NCI-H2081 (cell line): Measurements from ENCODE around the gene GRIK4.

Source experiments
- DNase-seq, 2 experiments: peaks; one replicate each; lab custom pipeline; 2025; lab: John Stamatoyannopoulos, UW

GRIK4 gene

DNA sequence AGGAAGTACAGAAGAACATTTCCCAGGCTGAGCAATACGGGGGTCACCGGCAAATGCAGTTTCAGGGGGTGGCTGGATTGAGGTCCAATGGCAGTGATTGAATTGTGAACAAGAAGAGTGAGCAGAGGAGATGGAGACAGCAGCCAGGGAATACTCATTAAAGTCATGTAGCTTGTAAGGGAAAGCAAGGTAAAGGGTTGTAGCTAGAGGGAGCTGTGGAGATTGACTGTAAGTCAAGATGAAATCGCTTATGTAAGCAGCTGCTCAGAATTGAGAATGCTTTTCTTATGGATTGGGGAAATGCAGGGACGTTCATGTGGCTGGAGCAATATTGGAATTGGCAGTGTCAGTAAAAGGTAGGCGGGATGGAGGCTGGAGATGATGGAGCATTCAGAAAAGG lies 401.0 kb downstream of the GRIK4 start:
- peak in 1 of 2 experiments; percentile 8 for DNase-seq

DNA sequence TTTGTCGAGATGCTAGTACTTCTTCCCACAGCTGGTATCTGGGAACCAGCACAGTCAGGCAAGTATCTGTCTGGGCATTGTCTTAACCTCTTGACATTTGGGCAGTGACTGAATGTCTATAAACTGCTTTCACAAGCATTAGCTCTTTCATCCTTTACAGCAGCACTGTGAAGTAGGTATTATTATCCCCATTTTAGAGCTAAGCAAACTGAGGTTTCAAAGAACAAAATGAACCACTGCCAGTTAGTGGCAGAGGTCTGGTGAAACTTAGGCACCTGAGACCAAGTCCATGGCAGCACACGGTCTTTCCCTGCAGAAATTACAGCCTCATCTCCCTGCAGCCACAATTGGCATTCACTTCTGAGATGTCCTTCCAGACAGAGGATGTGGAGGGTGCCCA lies 401.4 kb downstream of the GRIK4 start:
- no peak for DNase-seq

DNA sequence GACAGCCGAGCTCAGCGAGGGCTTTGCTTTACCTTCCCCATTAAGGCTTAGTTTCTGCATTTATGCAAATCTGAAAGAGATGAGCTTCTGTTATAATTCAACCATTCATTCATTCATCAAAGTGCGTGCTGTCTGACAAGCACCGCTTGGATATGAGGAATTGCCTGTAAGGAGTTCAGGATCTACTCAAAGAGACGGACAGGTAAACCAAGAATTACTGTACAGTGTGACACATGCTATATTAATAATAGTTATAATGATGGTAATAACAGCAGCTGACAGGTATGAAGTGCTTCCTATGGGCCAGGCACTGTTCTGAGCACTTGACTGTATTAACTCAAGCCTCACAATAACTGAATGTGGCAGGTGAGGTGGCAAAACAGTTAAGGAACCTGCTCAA lies 402.5 kb downstream of the GRIK4 start:
- DNase-seq: no peak

DNA sequence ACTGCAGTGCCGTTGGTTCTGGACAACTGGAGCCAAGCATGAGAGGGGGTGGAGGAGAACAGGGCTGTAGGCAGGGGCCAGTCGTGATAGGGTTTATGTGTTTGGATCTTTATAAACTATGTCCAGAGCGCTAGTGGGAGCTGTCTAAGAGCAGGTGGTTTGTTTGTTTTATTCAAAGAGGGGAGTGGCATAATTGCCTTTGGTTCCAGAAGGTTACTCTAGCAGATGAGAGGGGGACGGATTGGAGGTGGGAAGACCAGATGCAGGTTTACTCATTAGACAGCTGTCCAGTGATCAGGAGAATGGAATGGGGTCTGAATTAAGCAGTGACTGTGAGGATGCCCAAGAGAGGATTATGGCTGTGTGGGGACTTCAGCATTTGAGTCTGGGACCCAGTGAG lies 403.1 kb downstream of the GRIK4 start:
- DNase-seq: no peak

DNA sequence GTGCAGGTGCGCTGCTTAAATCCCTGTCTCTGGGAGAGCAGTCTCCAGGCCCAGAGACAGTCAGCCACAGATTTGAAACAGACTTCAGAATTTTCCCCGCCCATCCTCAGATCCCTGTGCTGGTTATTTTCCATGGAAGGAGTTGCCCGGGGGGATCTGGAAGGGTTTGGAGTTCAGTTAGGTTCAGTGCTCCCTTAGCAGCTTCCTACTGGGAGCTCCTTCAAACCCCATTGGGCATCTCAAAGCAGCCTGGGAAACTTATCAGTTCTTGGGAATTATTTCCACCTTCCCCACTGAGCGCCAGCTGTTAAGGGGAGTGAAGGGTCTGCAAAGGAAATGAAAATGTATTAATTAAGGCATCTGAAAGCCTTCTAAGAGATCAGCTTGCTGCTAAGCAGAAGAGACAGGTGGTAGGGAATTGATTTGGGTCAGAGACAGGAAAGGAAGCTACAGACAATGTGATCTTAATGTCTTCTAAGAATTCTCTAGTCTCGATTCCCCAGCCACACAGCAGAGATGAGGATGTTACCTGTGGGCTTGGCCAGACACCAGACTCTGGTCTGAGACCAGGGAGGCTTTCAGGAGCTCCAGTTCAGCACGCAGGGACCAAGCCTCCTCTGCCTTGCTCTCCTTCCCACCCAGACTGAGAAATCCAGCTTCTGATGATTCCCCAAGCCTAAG lies 406.2 kb downstream of the GRIK4 start:
- no peak for DNase-seq

DNA sequence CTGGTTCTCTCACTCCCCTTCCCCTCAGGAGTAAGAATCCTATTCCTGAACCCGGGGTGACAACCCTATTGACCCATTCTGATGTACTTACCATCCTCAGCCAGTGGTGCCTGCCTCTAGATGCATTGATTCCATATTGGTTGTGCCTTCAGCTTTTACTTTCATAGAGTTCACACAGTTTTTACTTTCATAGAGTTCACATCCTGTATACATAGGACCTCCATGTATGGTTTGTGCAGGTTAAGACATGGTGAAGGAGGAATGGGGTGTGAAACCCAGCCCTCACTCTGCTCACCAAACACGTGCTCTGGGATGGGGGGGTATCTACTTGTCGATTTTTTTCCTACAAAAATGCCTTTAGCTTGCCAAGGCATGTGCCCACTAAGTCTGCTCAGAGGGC lies 406.7 kb downstream of the GRIK4 start:
- DNase-seq: no peak

DNA sequence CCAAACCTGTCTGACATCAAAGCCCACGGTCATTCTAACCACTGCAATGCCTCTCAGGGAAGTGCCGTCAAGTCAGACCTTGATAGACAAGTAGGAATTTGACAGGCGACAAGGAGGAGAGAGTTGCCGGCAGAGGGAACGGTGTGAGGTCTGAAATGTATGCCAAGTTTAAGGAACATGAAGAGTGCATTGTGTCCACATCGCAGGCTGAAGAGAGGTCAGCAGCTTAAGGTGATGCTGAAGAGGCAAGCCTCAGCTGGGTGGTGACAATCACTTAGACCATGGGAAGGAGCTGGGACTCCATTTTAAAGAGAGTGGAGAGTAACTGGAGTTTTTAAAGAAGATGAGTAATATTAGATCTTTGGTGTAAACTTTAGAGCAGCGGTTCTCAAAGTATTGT lies 407.5 kb downstream of the GRIK4 start:
- DNase-seq: no peak

DNA sequence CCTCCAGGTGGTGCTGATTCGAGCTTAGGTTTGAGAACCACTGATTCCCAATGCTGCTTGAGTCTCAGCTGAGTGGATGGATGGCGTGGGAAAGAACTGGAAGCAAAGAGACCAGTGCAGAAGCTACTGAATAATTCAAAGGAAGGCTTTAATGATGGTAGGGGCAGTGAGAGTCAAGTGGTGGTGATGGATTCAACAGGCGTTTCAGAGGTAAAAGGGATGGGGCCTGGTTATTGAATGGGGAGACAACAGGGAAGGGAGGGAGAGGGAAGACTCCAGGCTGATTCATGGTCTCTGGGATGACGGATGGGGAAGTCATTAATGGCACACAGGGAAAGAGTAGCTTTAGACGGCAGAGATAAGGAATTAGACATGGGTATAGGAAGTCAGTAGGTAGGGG lies 408.0 kb downstream of the GRIK4 start:
- no peak for DNase-seq

DNA sequence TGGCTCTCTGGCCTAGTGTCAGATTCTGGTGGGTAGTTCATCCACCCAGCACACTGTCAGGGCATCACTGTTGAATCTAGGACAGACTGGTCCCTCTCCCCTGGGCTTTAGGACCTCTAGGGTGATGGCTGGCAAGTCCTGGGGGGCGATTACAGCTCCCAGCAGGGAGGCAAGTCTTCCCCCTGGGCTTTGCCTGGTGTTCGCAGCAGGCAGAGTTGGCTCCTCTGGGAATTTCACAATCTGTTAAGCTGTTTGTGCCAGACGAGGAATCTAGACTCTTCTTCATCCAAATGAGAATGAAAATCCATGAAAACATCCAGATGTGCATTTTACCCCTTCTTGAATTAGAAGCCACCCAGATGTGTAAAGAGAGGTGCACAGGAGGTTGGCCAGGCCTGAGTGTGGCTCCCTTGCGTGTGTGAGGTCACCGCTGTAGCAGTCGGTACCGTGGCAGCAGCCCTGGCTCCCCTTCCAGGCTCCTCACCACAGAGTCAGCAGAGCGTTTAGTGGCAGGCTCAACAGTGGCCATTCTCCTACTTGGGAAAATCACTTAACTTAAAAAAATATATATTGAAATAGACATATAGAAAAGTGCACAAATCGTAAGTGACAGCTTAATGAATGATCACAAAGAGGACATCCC lies 412.4 kb downstream of the GRIK4 start:
- no peak for DNase-seq

DNA sequence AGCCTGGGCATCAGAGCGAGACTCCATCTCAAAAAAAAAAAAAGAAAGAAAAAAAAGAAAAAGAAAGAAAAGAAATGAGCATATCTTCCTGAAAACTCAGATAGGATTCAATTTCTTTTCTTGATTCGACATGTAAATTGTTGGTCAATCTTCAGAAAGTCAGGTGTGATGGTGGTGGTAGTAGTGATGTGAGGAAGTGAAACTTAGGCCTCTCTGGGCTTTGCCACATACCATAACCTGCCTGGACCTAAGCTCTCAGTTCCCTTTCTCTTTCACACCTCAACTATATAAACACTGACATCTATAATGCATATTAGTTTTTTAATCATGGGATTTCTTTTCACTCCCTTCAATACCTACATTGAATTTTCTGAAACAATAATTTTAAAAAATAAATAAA lies 414.4 kb downstream of the GRIK4 start:
- no peak for DNase-seq

DNA sequence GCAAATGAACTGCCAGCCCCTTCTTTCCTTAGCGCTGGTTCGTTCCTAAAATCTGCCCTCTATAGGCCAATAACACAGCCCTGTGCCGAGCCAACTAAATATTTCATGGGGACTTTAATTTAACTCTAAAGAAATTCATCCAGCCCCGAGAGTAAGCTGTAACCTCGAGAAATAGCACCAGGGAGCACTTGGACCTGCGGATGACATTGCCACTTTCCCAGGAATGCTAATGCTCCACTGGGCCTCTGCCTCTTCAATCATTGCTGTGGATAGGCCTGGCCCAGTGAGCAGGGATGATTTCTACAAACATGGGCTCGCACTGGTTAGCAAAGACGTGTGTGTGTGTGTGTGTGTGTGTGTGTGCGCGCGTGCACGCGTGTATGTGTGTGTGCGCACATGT lies 417.1 kb downstream of the GRIK4 start:
- no peak for DNase-seq

DNA sequence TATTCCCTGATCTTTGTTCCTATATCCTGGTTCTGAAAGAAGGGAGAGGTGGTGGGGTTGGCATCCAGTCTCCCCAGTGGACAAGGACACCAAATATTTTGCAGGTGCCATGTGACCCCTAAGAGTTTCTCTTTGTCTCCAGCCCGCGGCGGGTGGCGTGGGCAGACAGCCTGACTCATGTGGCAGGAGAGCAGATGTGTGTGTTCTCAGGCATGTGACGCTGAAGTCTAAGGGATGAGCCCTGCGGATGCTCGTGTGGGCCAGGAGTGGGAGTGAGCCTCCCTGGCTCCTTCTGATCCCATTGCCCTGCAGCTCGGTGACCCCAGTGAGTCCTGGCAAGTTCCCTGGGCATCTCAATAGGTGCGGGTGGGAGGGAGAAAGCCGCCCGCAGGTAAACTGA lies 417.5 kb downstream of the GRIK4 start:
- no peak for DNase-seq

DNA sequence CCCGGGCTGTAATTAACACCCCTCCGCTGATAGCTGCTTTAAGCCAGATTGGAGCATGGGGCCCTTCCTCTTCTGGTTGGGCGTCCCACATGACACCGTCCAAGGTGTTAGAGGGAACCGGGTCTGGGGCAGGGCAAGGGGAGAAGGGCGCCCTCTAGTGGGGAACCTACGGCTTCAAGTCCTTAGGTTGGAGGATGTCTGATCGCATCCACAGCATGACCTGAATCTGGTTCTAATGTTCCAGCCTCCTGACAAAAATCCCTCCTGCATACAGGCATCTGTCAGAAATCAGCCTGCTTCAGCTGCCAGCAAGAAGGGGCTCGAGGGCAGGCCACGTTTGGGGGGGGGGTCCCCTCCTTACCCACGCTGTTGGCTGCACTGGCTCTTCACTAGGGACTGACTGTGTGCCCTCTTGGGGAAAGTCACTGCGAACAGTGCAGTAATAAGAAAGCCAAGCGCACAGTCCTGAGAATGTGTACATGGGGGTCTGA lies 418.2 kb downstream of the GRIK4 start:
- peak; percentile 38 to 59 for DNase-seq

DNA sequence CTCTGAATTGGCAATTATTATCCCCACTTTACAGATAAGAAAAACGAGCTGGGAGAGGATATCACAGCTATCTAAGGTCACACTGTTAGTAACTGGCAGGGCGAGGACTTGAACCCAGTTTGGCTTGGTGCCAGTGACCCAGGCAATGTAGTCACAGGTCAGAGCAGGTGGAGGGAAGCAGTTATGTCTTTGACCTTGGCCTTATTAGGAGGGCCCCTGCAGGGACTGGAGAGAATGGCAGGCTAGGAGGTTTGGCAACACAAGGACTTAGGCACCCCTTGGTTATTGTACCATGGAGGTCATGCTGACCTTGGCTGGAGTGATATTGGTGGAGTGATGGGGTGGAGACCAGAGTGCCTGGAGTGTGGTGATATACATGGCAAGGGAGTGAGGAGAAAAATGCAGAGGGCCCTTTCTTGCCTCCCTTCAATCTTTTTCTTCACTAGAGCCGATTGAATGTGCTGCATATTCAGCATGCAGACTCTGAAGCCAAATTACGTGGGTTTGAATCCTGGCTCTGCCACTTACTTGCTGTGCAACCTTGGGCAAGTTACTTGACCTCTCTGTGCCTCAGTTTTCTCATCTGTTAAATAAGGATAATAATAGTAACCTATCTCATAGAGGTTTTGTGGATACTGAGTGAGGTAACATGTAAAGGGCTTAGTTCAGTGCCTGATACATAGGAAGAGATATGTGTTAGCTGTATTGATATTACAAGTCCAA lies 419.7 kb downstream of the GRIK4 start:
- DNase-seq: no peak

DNA sequence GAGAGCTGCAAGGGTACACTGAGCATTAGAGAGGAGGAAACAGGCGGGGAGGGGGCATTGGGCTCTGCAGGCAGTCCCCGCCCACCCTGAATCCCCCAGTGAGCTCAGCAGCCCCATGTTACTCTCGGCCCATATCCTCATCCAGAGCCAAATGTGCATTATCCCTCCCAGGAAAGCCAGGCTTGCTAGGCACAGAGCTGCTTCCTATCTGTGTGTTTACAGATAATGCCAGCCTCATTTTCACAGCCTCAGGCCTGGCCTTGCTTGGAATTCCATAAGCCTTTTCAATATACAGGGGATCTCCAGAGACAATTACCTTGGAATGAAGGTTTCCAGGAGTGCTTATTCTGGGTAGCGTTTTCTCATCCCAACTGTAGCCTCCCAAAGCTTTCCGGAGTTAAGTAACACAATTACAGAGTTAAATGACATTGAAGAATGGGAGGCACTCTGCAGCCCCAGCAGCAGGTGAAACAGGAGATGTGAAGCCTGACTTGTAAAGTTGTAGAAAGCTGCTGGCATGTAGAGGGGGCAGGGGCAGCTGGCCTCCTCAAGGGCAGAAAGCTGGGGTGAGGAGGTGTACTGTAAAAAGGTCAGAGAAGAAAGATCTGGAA lies 420.9 kb downstream of the GRIK4 start:
- DNase-seq: no peak

DNA sequence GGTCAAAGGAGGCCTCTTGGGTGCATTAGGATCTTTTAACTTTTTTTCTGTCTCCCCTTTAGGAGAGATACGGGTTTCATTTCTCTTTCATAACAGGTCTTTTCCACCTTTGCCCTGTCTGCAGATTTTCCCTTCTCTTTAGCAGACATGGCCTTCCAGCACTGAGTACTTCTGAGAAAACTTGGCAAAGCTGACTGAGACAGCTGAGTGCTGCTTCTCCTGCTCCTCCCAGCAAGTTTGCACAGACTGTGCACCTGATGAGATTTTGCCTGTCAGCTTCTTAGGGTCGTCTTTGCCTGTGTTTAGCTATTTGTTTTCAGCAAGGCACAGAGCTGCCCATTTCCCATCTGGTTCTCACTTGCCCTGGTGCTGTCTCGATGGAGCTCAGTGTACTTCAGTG lies 424.8 kb downstream of the GRIK4 start:
- DNase-seq: no peak

DNA sequence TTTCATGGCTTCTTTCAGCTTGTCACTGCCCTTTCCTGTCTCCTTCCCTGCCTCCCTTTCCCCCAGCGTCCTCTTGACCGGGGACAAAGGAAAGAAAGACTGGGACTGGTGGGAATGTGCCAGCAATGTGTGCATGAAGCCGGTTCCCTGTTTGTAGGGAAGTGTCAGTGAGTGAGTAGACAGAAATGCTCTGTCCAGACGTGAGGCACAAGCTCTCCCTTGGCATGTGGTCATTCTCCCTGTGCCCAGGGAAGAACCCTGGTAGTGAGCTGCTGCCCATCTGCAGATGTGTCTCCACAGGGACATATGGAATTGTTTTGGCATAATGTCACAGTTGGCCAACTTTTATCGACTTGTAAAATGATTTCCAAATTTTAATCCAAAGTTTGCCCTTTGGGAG lies 426.0 kb downstream of the GRIK4 start:
- DNase-seq: no peak

DNA sequence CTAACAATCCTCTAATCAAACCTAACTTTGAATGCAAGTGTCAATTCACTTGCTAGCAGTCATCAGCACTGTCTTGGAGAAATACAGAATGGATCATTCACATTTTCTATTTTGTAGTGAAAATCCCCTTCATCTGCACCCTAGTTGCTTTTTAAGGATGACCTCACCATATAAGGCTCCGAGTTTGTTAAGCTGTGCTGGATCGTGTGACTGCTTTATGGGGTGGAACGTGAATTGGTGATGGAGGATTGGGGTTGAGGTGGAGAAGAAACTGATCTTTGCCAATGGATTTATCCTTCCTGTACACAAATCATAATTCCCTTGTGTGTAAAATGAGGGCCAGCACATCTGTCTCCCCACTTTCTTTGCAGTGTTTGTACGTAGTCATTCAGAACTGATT lies 426.7 kb downstream of the GRIK4 start:
- DNase-seq: no peak

DNA sequence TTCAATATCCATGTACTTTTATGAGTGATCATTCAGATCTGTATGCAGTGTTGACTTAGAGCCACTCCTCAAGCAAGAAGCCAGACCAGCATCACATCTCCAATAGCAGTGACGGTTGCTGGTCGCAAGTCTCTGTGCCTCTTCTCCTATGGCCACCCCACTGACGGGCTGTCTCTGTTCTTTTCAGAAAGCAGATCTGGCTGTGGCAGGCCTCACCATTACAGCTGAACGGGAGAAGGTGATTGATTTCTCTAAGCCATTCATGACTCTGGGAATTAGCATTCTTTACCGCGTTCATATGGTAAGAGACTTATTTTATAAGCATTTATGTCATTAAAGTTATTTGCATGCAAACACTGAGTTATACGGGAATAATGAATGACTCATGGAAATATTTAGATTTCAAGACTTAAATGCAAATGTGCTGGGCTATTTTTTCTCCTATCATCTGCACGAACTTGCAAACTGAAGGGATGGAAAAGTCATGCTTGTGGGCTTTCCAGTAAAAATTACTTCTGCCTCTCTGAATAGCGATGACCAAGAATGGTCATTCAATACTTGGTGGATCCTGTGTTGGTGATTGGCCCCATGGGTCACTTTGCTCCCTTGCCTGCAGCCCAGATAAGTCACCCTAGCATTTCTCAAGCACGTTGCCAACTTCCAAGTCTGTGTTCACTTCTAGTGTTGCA lies 428.8 kb downstream of the GRIK4 start:
- no peak for DNase-seq

DNA sequence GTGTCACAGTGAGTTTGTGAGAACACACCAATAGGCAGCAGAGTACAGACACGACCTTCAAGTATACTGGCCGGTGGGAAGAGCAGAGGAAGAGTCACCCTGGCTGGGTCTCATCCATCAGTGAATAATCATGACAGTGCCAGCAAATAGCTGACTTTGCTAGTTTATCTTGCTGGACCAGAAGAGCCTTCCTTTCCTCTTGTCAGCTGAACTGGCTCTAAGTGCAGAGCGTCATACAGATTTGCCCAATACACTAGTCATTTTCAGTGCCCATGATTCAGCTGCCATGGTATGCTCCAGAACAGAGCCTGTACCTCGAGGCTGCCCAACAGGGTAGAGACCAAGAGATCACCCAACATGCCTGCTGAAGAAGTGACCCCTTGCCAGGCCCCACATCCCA lies 429.5 kb downstream of the GRIK4 start:
- DNase-seq: no peak

DNA sequence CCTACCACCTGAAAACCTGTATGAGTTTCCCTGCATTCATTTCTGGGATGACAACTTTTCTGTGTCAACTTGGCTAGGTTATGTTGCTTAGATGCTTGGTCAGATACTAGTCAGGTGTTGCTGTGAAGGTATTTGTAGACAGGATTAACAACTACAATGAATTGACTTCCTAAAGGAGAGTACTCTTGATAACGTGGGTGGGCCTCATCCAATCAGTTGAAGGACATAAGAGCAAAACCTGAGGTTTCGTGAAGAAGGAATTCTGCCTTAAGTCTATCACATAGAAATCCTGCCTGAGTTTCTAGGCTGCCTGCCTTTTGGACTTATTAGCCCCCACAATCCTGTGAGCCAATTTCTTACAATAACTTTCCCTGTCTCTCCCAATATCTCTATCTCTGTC lies 431.2 kb downstream of the GRIK4 start:
- no peak for DNase-seq

DNA sequence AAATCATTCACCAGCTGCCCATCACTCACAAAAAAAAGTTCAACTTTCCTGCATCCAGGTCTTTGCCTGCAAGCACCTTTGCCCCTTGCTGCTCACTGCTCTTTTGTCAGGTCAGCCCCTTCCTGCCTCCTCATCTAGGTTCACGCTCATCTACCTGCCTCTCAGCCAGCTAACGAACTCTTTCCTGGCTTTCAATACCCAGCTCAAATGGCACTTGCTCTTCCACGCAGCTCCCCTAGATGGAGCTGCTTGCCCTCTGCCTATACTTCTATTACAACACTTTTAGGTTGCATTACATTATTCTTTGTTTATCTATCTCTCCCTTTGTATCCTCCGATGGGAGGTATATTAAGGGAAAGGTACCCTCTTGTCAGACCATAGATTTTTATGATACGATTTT lies 433.5 kb downstream of the GRIK4 start:
- no peak for DNase-seq
